Psoas muscle (tissue), 8 donors: ENCODE measurements around the gene TGFBR2. TPM values are rescaled to one million over a fixed set of nuclear protein-coding genes. Genes with fewer than 3 reads are reported as not detected.

Source experiments
- ATAC-seq, 4 donors: fragments of 200-7000 bp; cut with Tn5 transposase; one replicate each; pipeline ENCODE4 v1.9.1; 2020; ENCODE audit warnings: moderate library complexity in 3 of 4, mild to moderate bottlenecking in 2 of 4
- DNase-seq, 2 donors: peaks; one replicate each; pipeline ENCODE4 v3.0.0-alpha.2; 2020
- H3K27ac ChIP-seq: fragments of 200-600 bp; one replicate; pipeline ENCODE4 v1.8.0; 2022
- H3K27me3 ChIP-seq, 3 donors: fragments of 200-600 bp in 1 of 3; one replicate each; pipeline versions ENCODE4 v1.6.1 to v1.8.0; 2013 to 2022; ENCODE audit warnings: low read length in 2 of 3, mild to moderate bottlenecking in 2 of 3, moderate library complexity in 1 of 3; ENCODE audit not compliant: insufficient read depth in 3 of 3
- H3K36me3 ChIP-seq, 2 donors: fragments of 200-600 bp in 1 of 2; one replicate each; pipeline versions ENCODE4 v1.6.1 to v1.8.0; 2013 to 2022; ENCODE audit warnings: low read depth in 1 of 2, mild to moderate bottlenecking in 1 of 2, moderate library complexity in 1 of 2; ENCODE audit not compliant: insufficient read depth in 1 of 2
- H3K4me1 ChIP-seq: fragments of 200-600 bp; one replicate; pipeline ENCODE4 v1.8.0; 2022
- H3K4me3 ChIP-seq: fragments of 200-600 bp; one replicate; pipeline ENCODE4 v1.8.0; 2022; ENCODE audit warnings: mild to moderate bottlenecking
- H3K9me3 ChIP-seq: fragments of 200-600 bp; one replicate; pipeline ENCODE4 v1.8.0; 2022
- CTCF ChIP-seq: fragments of 200-600 bp; IDR thresholded peaks from one replicate; pipeline ENCODE4 v1.8.0; 2022; ENCODE audit warnings: antibody characterized with exemption
- WGBS, 3 donors: extraction: QIAGEN DNeasy Blood & Tissue Kit; methylation state at CpG; one replicate each; pipeline versions ENCODE4 v1.1.6 to v1.1.7; 2013; 5-methylcytosine and 5-hydroxymethylcytosine counted together
- intact Hi-C, 2 donors: fragments of 100-400 bp; cut with DNase I; formaldehyde crosslinking; loops; one replicate each; pipeline versions ENCODE4 v1.11.0 to v1.14.2; 2022
- polyA plus RNA-seq, 3 donors: library from polyadenylated mRNA; stranded (reverse); fragments of 200-250 nt; gene quantifications; one replicate each; pipeline ENCODE4 v1.2.3, GENCODE V29; 2013
- total RNA-seq, 4 donors: library from RNA; stranded (reverse); fragmentation: NEBNext Ultra II Directional in 2 of 4; extraction: Animal tissue kit (Norgen Biotek cat#: 25700) in 2 of 4; gene quantifications; one replicate each; pipeline versions ENCODE4 v1.2.1 to v1.2.4, GENCODE V29; 2021 to 2023
- donor health status: healthy with polysubstance abuse.
- donor health status: DM: no; HTN: no; CAD: no; lungs with moderate emphysema.
- donor health status: Bipolar disorder and iron deficiency.
- donor health status: healthy.
- donor health status: DM: yes; HTN: yes; CAD: no.
- donor health status: DM: no; HTN: no; CAD: no.
- donor health status: DM: no; HTN: no; CAD: no.
- donor health status: DM: yes; HTN: yes; CAD: no.

The TGFBR2 gene
- total and polyA plus RNA-seq, 7 donors: 19.7 to 58.8 (median 42.6) TPM

GRCh38 chr3:30617653-30618052 is 11.3 kb downstream of the TGFBR2 start:
- no peak for TF ChIP-seq CTCF
- Histone ChIP-seq H3K27ac (no peak overlapping the region), H3K9me3 (no peaks in the 10 kb centered on the region), H3K36me3 (no peaks in the 10 kb centered on the region), H3K27me3 (no peaks in the 10 kb centered on the region), H3K4me1 (peaks cover 48% of the 10 kb centered on the region), H3K4me3 (no peak overlapping the region)
- ATAC-seq: no peak
- WGBS, 3 donors: 61 to 93% (median 91%) methylated on average over 2 of the region's 2 CpGs
- no peak for DNase-seq
- intact Hi-C loops: no loop called here

- peaks cover 47% of the 10 kb centered on the region for H3K4me1 ChIP-seq
- H3K27me3 ChIP-seq: no peaks in the 10 kb centered on the region
- WGBS, 3 donors: 86 to 92% (median 91%) methylated on average over 3 of the region's 3 CpGs
- peaks cover 0 to 4% of the 10 kb centered on the region in 2 donors for H3K36me3 ChIP-seq
- H3K27ac ChIP-seq: no peak overlapping the region
- no peak for TF ChIP-seq CTCF
- intact Hi-C loops: no loop called here
- no peak overlapping the region for H3K4me3 ChIP-seq
- ATAC-seq (no peak), DNase-seq (no peak)
- H3K9me3 ChIP-seq: no peaks in the 10 kb centered on the region
These were observed 12.1 kb downstream of the TGFBR2 start for GRCh38 chr3:30618526-30618925.

- WGBS, 3 donors: 92 to 100% (median 100%) methylated on average over 1 of the region's 1 CpG
- no peak for TF ChIP-seq CTCF
- H3K27ac ChIP-seq: no peak overlapping the region
- peaks cover 40% of the 10 kb centered on the region for H3K4me1 ChIP-seq
- peaks cover 0 to 8% of the 10 kb centered on the region in 2 donors for H3K36me3 ChIP-seq
- DNase-seq (no peak), ATAC-seq (no peak)
- H3K4me3 ChIP-seq: no peak overlapping the region
- intact Hi-C loops: no loop called here
- H3K9me3 ChIP-seq: no peaks in the 10 kb centered on the region
- no peaks in the 10 kb centered on the region for H3K27me3 ChIP-seq
These were observed 12.9 kb downstream of the TGFBR2 start for GRCh38 chr3:30619318-30619717.

- 87 to 88% (median 88%) methylated on average over 4 of the region's 4 CpGs for WGBS, 3 donors
- H3K4me3 ChIP-seq: no peak overlapping the region
- peaks cover 37% of the 10 kb centered on the region for H3K4me1 ChIP-seq
- no peaks in the 10 kb centered on the region for H3K27me3 ChIP-seq
- H3K9me3 ChIP-seq: no peaks in the 10 kb centered on the region
- intact Hi-C loops: no loop called here
- H3K36me3 ChIP-seq: peaks cover 0 to 8% of the 10 kb centered on the region in 2 donors
- no peak overlapping the region for H3K27ac ChIP-seq
- no peak for TF ChIP-seq CTCF
- ATAC-seq (no peak), DNase-seq (no peak)
These were observed 14.3 kb downstream of the TGFBR2 start for GRCh38 chr3:30620402-30621360.
